Measurements from ENCODE around the gene GPER1. TPM values are rescaled to one million over a fixed set of nuclear protein-coding genes. Genes with fewer than 3 reads are reported as not detected.

The GPER1 gene
- total RNA-seq, 1 experiment from 2014 or later = 2.9 TPM

DNA sequence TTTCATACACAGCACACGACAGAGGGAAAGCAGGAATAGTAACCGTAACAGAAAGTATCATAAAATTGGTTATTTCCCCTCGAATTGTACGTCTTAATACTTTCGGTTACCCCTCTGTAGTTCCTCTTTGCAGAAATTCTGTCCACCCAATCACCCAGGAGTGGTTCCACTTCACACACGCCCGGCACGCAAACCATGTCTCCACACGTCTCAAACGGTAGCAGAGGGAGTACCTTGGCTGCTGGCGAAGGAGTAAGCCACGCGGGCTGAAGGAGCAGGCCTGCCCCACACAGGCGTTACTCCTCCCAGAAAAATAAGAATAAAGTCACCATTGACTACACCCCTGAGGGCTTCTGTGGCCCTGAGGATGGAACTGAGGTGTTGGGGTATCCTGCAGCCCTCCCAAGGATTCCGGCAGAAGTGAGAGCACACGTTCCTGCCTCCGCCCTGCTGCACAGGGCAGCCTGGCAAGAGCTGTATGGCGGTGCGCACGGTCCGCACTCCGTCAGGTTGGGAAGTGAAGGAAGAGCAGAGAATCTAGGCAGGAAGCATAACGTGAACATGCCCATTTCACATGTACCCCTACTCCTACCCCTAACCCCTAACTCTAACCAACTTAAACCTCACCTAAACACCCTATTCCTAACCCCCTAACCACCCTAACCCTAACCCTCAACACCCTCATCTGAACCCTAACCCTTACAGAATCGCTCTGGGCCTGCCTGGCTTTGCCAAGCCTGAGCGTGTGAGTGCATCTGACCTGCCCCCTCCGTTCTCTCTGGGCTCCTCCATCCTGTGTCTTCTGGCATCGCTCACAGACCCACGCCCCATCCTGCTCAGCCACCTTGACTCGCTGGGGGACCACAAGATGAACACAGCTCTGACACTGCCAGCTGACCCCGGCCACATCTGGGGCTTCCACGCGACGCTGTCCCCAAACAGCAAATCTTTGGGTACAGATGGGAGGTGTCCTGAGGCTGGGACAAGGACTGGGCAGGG is 25.3 kb upstream of the GPER1 start:
- no peak for TF ChIP-seq POLR2AphosphoS5 (IDR thresholded peaks at IDR 0.05; ENCODE audit: low read depth, low read length)
- TF ChIP-seq CTCF (IDR thresholded peaks at IDR 0.05) = no peak
- TF ChIP-seq, protein P1, sequence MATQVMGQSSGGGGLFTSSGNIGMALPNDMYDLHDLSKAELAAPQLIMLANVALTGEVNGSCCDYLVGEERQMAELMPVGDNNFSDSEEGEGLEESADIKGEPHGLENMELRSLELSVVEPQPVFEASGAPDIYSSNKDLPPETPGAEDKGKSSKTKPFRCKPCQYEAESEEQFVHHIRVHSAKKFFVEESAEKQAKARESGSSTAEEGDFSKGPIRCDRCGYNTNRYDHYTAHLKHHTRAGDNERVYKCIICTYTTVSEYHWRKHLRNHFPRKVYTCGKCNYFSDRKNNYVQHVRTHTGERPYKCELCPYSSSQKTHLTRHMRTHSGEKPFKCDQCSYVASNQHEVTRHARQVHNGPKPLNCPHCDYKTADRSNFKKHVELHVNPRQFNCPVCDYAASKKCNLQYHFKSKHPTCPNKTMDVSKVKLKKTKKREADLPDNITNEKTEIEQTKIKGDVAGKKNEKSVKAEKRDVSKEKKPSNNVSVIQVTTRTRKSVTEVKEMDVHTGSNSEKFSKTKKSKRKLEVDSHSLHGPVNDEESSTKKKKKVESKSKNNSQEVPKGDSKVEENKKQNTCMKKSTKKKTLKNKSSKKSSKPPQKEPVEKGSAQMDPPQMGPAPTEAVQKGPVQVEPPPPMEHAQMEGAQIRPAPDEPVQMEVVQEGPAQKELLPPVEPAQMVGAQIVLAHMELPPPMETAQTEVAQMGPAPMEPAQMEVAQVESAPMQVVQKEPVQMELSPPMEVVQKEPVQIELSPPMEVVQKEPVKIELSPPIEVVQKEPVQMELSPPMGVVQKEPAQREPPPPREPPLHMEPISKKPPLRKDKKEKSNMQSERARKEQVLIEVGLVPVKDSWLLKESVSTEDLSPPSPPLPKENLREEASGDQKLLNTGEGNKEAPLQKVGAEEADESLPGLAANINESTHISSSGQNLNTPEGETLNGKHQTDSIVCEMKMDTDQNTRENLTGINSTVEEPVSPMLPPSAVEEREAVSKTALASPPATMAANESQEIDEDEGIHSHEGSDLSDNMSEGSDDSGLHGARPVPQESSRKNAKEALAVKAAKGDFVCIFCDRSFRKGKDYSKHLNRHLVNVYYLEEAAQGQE (IDR thresholded peaks at IDR 0.05; ENCODE audit: insufficient read depth in 1 of 2, low read depth in 2 of 2, low read length in 1 of 2) = no peak
- no peak for TF ChIP-seq SIN3A (IDR thresholded peaks at IDR 0.05; ENCODE audit: borderline replicate concordance, insufficient read depth, low read depth, low read length)
- TF ChIP-seq TCF7L2 (IDR thresholded peaks at IDR 0.05; ENCODE audit: low read depth, low read length) = no peak
- DNase-seq (ENCODE audit: low read depth, low spot score) (no peak), ATAC-seq (no peak)
- in situ Hi-C loops (cut with HindIII; ENCODE audit: low pct_unique_long_range_greater_than_20kb, low sequenced_read_pairs) = no loop called here
- no peaks in the 10 kb centered on the region for H3K9me3 ChIP-seq (ENCODE audit: control insufficient read depth, insufficient read depth, low read depth, low read length)
- no peak overlapping the region for H3K27ac ChIP-seq (ENCODE audit: low read length)
- H3K4me1 ChIP-seq (ENCODE audit: control insufficient read depth, insufficient read depth, low read length) = peaks cover 7% of the 10 kb centered on the region; the same call in 1 of the 2 replicates
- intact Hi-C loops (cut with micrococcal nuclease; ENCODE audit: unreplicated experiment) = no loop called here
- ChIA-PET CTCF (no interaction called here), POLR2A (no interaction called here)
- H3K4me3 ChIP-seq (ENCODE audit: low read depth in 2 of 2, low read length in 2 of 2) = no peak overlapping the region
- no peaks in the 10 kb centered on the region for H3K27me3 ChIP-seq (ENCODE audit: control insufficient read depth, insufficient read depth, low read length)
- no TSS peak for BruUV-seq (replicated peaks)
- H3K36me3 ChIP-seq (ENCODE audit: control insufficient read depth, insufficient read depth, low read length) = no peaks in the 10 kb centered on the region

DNA sequence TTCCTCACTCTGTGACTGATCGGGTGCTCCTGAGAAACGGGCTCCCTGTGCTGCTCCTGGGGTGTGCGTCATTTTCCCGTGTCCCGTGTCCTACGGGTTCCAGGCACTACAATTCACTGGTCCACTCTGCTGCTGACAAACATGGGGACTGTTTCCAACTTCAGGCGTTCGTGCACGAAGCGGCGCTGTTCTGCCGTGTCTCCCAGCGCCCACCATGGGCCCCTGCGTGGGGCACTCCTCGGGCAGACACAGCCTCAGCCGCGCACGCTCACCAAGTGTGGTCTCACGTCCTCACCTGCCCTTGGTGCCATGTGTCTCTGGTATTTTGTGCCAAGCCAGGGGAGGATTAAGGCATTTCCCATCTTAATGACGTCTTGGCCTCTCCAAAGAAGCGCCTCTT is 24.6 kb upstream of the GPER1 start:
- no TSS peak for BruUV-seq (replicated peaks)
- Histone ChIP-seq H3K4me1 (ENCODE audit: control insufficient read depth, insufficient read depth, low read length) (peaks cover 13% of the 10 kb centered on the region), H3K36me3 (ENCODE audit: control insufficient read depth, insufficient read depth, low read length) (no peaks in the 10 kb centered on the region), H3K9me3 (ENCODE audit: control insufficient read depth, insufficient read depth, low read depth, low read length) (no peaks in the 10 kb centered on the region), H3K4me3 (ENCODE audit: low read depth in 2 of 2, low read length in 2 of 2) (no peak overlapping the region), H3K27ac (ENCODE audit: low read length) (no peak overlapping the region), H3K27me3 (ENCODE audit: control insufficient read depth, insufficient read depth, low read length) (no peaks in the 10 kb centered on the region)
- ChIA-PET CTCF (no interaction called here), POLR2A (no interaction called here)
- intact Hi-C loops (cut with micrococcal nuclease; ENCODE audit: unreplicated experiment) = no loop called here
- in situ Hi-C loops (cut with HindIII; ENCODE audit: low pct_unique_long_range_greater_than_20kb, low sequenced_read_pairs) = no loop called here
- ATAC-seq (no peak), DNase-seq (ENCODE audit: low read depth, low spot score) (no peak)
- TF ChIP-seq POLR2AphosphoS5 (IDR thresholded peaks at IDR 0.05; ENCODE audit: low read depth, low read length) = no peak
- TF ChIP-seq TCF7L2 (IDR thresholded peaks at IDR 0.05; ENCODE audit: low read depth, low read length) = no peak
- TF ChIP-seq CTCF (IDR thresholded peaks at IDR 0.05) = no peak
- TF ChIP-seq SIN3A (IDR thresholded peaks at IDR 0.05; ENCODE audit: borderline replicate concordance, insufficient read depth, low read depth, low read length) = no peak
- TF ChIP-seq, protein P1 (IDR thresholded peaks at IDR 0.05; ENCODE audit: insufficient read depth in 1 of 2, low read depth in 2 of 2, low read length in 1 of 2) = no peak

Measured in Panc1 (cell line).